ENCODE results near the gene VWA1.

Gene VWA1

GRCh38 chr1:1406821-1407635 lies 28.5 kb upstream of the VWA1 start, which contains the start of gene MRPL20 (continued):
- no peak for TF ChIP-seq ZNF654 (tag by site-specific recombination; IDR thresholded peaks at IDR 0.05; ENCODE audit: low read depth)
- no peak for TF ChIP-seq ZNF404 (tag by site-specific recombination; IDR thresholded peaks at IDR 0.05)
- no peak for TF ChIP-seq ZNF510 (tag by site-specific recombination; IDR thresholded peaks at IDR 0.05; ENCODE audit: insufficient replicate concordance)
- peak; percentile 31; the same call in 1 of the 2 replicates for TF ChIP-seq ZNF146 (tag by site-specific recombination; IDR thresholded peaks at IDR 0.05)
- TF ChIP-seq ZNF121 (tag by site-specific recombination; IDR thresholded peaks at IDR 0.05): no peak
- TF ChIP-seq ZSCAN23 (tag by site-specific recombination; IDR thresholded peaks at IDR 0.05): no peak
- TF ChIP-seq, protein P1, sequence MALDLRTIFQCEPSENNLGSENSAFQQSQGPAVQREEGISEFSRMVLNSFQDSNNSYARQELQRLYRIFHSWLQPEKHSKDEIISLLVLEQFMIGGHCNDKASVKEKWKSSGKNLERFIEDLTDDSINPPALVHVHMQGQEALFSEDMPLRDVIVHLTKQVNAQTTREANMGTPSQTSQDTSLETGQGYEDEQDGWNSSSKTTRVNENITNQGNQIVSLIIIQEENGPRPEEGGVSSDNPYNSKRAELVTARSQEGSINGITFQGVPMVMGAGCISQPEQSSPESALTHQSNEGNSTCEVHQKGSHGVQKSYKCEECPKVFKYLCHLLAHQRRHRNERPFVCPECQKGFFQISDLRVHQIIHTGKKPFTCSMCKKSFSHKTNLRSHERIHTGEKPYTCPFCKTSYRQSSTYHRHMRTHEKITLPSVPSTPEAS (tag by site-specific recombination; IDR thresholded peaks at IDR 0.05): peak; percentile 15; the same call in 1 of the 2 replicates
- TF ChIP-seq CTCF (tag by site-specific recombination; IDR thresholded peaks at IDR 0.05): no peak
- no peak for TF ChIP-seq RBAK (tag by site-specific recombination; IDR thresholded peaks at IDR 0.05)
- no peak for TF ChIP-seq ZNF747 (tag by site-specific recombination; IDR thresholded peaks at IDR 0.05)
- TF ChIP-seq ZNF239 (tag by site-specific recombination; IDR thresholded peaks at IDR 0.05): no peak
- no peak for TF ChIP-seq ZNF529 (tag by site-specific recombination; IDR thresholded peaks at IDR 0.05; ENCODE audit: insufficient replicate concordance)
- TF ChIP-seq BCL11A (tag by site-specific recombination; IDR thresholded peaks at IDR 0.05; ENCODE audit: low read depth): 0 out of 2 replicates have a peak, but pooled peaks have one; percentile 54
- TF ChIP-seq ZBTB17 (tag by site-specific recombination; IDR thresholded peaks at IDR 0.05): peak; percentile 11; the same call in 1 of the 2 replicates
- TF ChIP-seq ZNF223 (tag by site-specific recombination; IDR thresholded peaks at IDR 0.05): no peak
- no peak for TF ChIP-seq ZFP3 (tag by site-specific recombination; IDR thresholded peaks at IDR 0.05; ENCODE audit: low read depth)
- TF ChIP-seq ZIC2 (tag by site-specific recombination; IDR thresholded peaks at IDR 0.05): peak; percentile 37; the same call in 1 of the 2 replicates
- TF ChIP-seq PRDM6 (tag by site-specific recombination; IDR thresholded peaks at IDR 0.05): no peak
- TF ChIP-seq ZNF600 (tag by site-specific recombination; IDR thresholded peaks at IDR 0.05): peak; percentile 83
- peak; percentile 85 for TF ChIP-seq GLIS2 (tag by site-specific recombination; IDR thresholded peaks at IDR 0.05)
- peak; percentile 96 for TF ChIP-seq ZNF335 (tag by site-specific recombination; conservative IDR thresholded peaks at IDR 0.05)
- TF ChIP-seq ZNF776 (tag by site-specific recombination; IDR thresholded peaks at IDR 0.05; ENCODE audit: borderline replicate concordance): no peak
- TF ChIP-seq ZNF354C (tag by site-specific recombination; IDR thresholded peaks at IDR 0.05; ENCODE audit: borderline replicate concordance, low read depth): no peak
- TF ChIP-seq ZSCAN16 (tag by site-specific recombination; IDR thresholded peaks at IDR 0.05): no peak
- no peak for TF ChIP-seq SETDB1 (IDR thresholded peaks at IDR 0.05; ENCODE audit: insufficient read length, low read length)
- no peak for TF ChIP-seq ZNF473 (tag by site-specific recombination; IDR thresholded peaks at IDR 0.05)
- TF ChIP-seq KLF1 (tag by site-specific recombination; IDR thresholded peaks at IDR 0.05): peak; percentile 20
- TF ChIP-seq ZNF362 (tag by site-specific recombination; IDR thresholded peaks at IDR 0.05): no peak
- no peak for TF ChIP-seq ZNF274 (IDR thresholded peaks at IDR 0.05; ENCODE audit: low read length)
- no peak for TF ChIP-seq ZNF274 (tag by site-specific recombination; IDR thresholded peaks at IDR 0.05; ENCODE audit: borderline replicate concordance)
- TF ChIP-seq ZBTB21 (tag by site-specific recombination; IDR thresholded peaks at IDR 0.05): peak; percentile 34; the same call in 1 of the 2 replicates
- TF ChIP-seq ZXDB (tag by site-specific recombination; IDR thresholded peaks at IDR 0.05): peak; percentile 92
- TF ChIP-seq ZNF341 (tag by site-specific recombination; IDR thresholded peaks at IDR 0.05; ENCODE audit: low read depth): no peak
- TF ChIP-seq ZNF549 (tag by site-specific recombination; IDR thresholded peaks at IDR 0.05): no peak
- TF ChIP-seq ZBTB48 (tag by site-specific recombination; IDR thresholded peaks at IDR 0.05): no peak
- no peak for TF ChIP-seq ZNF211 (tag by site-specific recombination; IDR thresholded peaks at IDR 0.05; ENCODE audit: low read depth)
- TF ChIP-seq GLI2 (tag by site-specific recombination; IDR thresholded peaks at IDR 0.05; ENCODE audit: borderline replicate concordance, low read depth): no peak
